ENCODE measurements around the gene SLC25A34.

The SLC25A34 gene

GRCh38 chr1:15734901-15735300, 1.2 kb upstream of the SLC25A34 start:
- no peak for DNase-seq

GRCh38 chr1:15735304-15736037, 587 bp upstream of the SLC25A34 start:
- no peak for DNase-seq

- no peak for DNase-seq
Observed at GRCh38 chr1:15736892-15737261, 819 bp downstream of the SLC25A34 start.

- DNase-seq = no peak
Observed at GRCh38 chr1:15737324-15738319, 1.6 kb downstream of the SLC25A34 start.

GRCh38 chr1:15738416-15739113, 2.5 kb downstream of the SLC25A34 start:
- DNase-seq = no peak

GRCh38 chr1:15739259-15739658, 3.2 kb downstream of the SLC25A34 start:
- DNase-seq = no peak

GRCh38 chr1:15739745-15740144, 3.7 kb downstream of the SLC25A34 start:
- DNase-seq = no peak

GRCh38 chr1:15740924-15741850, 5.1 kb downstream of the SLC25A34 start:
- DNase-seq = peak; percentile 60

GRCh38 chr1:15742339-15742801, 6.3 kb downstream of the SLC25A34 start, which contains the start of gene TMEM82:
Gene TMEM82, plus strand, starts transcription at chr1:15742499. Its CDS starts 61 bp downstream, at chr1:15742560.
- no peak for DNase-seq

GRCh38 chr1:15744122-15744679, 8.1 kb downstream of the SLC25A34 start:
- DNase-seq = no peak

- DNase-seq = no peak
Observed at GRCh38 chr1:15747378-15747777, 11.3 kb downstream of the SLC25A34 start.

- DNase-seq = no peak
Observed at GRCh38 chr1:15748264-15748663, 12.2 kb downstream of the SLC25A34 start.

- no peak for DNase-seq
Observed at GRCh38 chr1:15748690-15749398, 12.8 kb downstream of the SLC25A34 start.

- no peak for DNase-seq
Observed at GRCh38 chr1:15749399-15750291, 13.6 kb downstream of the SLC25A34 start.

GRCh38 chr1:15750924-15751323, 14.9 kb downstream of the SLC25A34 start:
- DNase-seq = no peak

GRCh38 chr1:15751717-15752116, 15.7 kb downstream of the SLC25A34 start:
- no peak for DNase-seq

- no peak for DNase-seq
Observed at GRCh38 chr1:15753776-15754175, 17.7 kb downstream of the SLC25A34 start.

GRCh38 chr1:15755021-15755645, 19.1 kb downstream of the SLC25A34 start:
- no peak for DNase-seq

GRCh38 chr1:15755646-15756040, 19.6 kb downstream of the SLC25A34 start:
- DNase-seq = no peak

Data from activated gamma-delta T cell treated with Interleukin-2 at 50 U/mL for 16 hours (primary cell).